Muscle of leg (tissue), 11 donors: ENCODE measurements around the gene TRDN. TPM values are rescaled to one million over a fixed set of nuclear protein-coding genes. Genes with fewer than 3 reads are reported as not detected.
"Not testable (repeated sequence)": the region's sequence is repeated elsewhere in the genome, so short reads cannot be mapped to it uniquely, and the experiment has no call there.

ENCODE experiments used
- DNase-seq: peaks from one replicate; pipeline ENCODE4 v3.0.0; 2013
- H3K27ac ChIP-seq: one replicate; pipeline ENCODE4 v1.5.1; 2013; ENCODE audit warnings: mild to moderate bottlenecking, low read length, control low read depth
- H3K27me3 ChIP-seq: one replicate; pipeline ENCODE4 v1.6.1; 2013; ENCODE audit warnings: low read length; ENCODE audit not compliant: control insufficient read depth, insufficient read depth
- H3K36me3 ChIP-seq: one replicate; pipeline ENCODE4 v1.6.1; 2013; ENCODE audit warnings: low read length; ENCODE audit not compliant: control insufficient read depth, insufficient read depth
- H3K4me1 ChIP-seq: one replicate; pipeline ENCODE4 v1.6.1; 2013; ENCODE audit warnings: low read length; ENCODE audit not compliant: control insufficient read depth, insufficient read depth
- H3K4me3 ChIP-seq: one replicate; pipeline ENCODE4 v1.5.1; 2013; ENCODE audit warnings: low read length, control low read depth
- H3K9me3 ChIP-seq: replicated peaks from 2 replicates; pipeline ENCODE4 v1.6.1; 2013; ENCODE audit warnings: low read depth, low read length; ENCODE audit not compliant: control insufficient read depth
- WGBS: methylation state at CpG from one replicate; pipeline ENCODE4 v1.1.5; 2013; ENCODE audit warnings: missing lambda C conversion rate; ENCODE audit not compliant: insufficient coverage; 5-methylcytosine and 5-hydroxymethylcytosine counted together
- polyA plus RNA-seq, 8 donors: library from polyadenylated mRNA; unstranded; fragments of 120-200 nt; gene quantifications; one replicate each; pipeline versions ENCODE4 v1.2.1 to v1.2.3, GENCODE V29; 2013; ENCODE audit warnings: inconsistent platforms in 1 of 8, low replicate concordance in 1 of 8; ENCODE audit not compliant: insufficient read length in 8 of 8, insufficient read depth in 1 of 8
- total RNA-seq: library from RNA; stranded (reverse); fragments of 120-200 nt; gene quantifications from one replicate; pipeline ENCODE4 v1.2.4, GENCODE V29; 2013

TRDN gene
- total and polyA plus RNA-seq, 9 donors = 97.2 to 223 (median 169) TPM

DNA sequence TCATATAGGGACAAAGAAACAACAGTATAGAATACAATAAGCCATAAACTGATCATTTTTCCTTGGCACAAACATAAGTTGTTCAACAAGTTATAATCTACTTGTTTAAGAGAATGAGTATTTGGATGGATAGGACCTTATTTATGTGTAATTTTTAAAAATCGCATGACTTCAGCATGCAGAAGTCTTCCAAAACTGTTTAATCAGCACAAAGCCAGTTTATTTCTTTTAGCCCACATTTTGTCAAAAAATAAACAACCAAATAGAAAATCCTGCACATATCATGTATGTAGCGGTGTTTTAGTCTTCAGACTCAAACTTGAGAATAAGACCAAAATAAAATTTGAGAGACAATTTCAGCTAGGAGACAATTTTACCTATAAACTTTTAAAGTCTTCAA is 304.7 kb downstream of the TRDN start:
- Histone ChIP-seq H3K4me3 (no peak overlapping the region), H3K4me1 (no peaks in the 10 kb centered on the region), H3K9me3 (no peaks in the 10 kb centered on the region), H3K27me3 (no peaks in the 10 kb centered on the region), H3K36me3 (no peaks in the 10 kb centered on the region), H3K27ac (no peak overlapping the region)
- no CpG with 5 or more reads among the region's 2 CpGs for WGBS
- no peak for DNase-seq

DNA sequence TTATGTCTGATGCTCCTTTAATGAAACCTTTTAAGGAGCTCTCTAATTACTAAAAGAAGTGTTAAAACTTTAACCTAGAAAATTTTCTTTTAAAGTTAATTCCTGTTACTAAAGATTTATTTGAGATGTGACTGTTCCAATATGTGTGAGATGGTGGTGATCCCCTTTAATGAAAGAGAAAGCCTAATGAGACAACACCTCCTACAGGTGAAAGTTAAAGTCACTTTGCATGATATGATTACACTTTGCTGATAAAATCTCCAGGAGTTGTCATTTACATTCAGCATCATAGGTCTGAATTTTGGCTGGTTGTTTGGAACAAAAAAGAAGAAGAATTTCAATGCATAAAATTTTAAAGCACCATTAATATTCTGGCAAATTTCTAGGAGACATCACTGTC is 307.4 kb downstream of the TRDN start:
- H3K9me3 ChIP-seq = no peaks in the 10 kb centered on the region
- no peak overlapping the region for H3K27ac ChIP-seq
- H3K4me3 ChIP-seq = no peak overlapping the region
- H3K27me3 ChIP-seq = no peaks in the 10 kb centered on the region
- DNase-seq = no peak
- no peaks in the 10 kb centered on the region for H3K4me1 ChIP-seq
- no peaks in the 10 kb centered on the region for H3K36me3 ChIP-seq

DNA sequence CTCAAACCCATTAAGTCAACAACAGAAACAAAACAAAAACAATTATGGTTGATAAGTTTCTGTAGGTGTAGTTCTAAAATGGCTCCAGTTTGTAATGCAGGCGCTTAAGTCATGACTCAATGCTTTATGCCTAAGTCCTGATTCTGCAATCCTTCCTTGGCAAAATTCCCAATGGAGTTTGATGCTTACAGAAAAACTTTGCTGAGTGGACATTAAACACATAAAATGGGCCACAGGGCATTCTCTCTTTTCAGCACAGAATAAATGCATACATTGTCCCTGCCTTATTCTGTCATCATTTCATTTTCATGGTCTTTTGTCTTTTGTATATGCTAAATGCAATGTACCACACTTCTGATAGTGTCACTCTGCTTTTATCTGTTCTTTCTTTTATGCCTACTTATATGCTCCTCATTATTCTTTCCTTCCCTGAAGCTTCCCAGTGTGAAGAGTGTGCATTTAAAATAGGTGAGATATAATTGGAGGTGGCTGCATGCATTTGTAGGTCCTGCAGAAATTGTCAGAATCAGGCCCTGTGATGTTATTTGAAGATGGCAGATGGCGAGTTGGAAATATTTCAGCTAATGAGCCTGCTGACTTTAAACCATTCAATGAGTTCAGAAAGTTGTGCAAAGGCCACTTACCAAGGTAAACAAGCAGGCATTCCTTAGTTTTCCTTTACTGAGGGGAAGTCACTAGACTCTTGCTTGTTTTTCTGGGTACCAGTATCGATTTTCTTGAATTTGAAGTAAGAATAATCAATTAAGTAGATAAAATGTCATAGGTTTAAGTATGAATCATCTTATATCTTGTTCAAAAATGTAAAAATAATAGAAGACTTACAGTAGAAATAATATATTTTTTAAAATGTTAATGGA is 313.1 kb downstream of the TRDN start:
- peak; percentile 5 for DNase-seq
- Histone ChIP-seq H3K4me3 (no peak overlapping the region), H3K36me3 (no peaks in the 10 kb centered on the region), H3K27me3 (no peaks in the 10 kb centered on the region), H3K9me3 (no peaks in the 10 kb centered on the region), H3K27ac (no peak overlapping the region), H3K4me1 (no peaks in the 10 kb centered on the region)
- WGBS = no CpG with 5 or more reads among the region's 3 CpGs

DNA sequence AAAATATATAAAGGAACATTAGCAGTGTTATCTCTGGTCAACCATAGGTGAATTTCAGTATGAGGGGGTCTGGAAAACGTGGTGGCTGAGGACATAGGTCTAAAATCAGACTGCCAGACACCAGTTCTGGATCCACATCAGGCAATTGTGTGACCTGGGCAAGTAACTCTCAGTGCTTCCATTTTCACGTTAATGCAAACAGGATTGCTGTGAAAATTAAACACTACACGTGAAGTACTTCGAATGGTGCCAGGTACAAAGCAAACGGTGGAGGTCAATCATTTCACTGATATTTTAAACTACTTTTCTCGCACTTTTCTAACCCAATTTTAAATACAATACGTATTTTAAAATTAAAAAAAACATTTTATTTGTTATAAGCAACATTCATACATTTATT is 315.7 kb downstream of the TRDN start:
- Histone ChIP-seq H3K27ac (no peak overlapping the region), H3K27me3 (no peaks in the 10 kb centered on the region), H3K36me3 (no peaks in the 10 kb centered on the region), H3K4me1 (no peaks in the 10 kb centered on the region), H3K9me3 (no peaks in the 10 kb centered on the region), H3K4me3 (no peak overlapping the region)
- WGBS = 79% methylated on average over 4 of the region's 7 CpGs
- no peak for DNase-seq

DNA sequence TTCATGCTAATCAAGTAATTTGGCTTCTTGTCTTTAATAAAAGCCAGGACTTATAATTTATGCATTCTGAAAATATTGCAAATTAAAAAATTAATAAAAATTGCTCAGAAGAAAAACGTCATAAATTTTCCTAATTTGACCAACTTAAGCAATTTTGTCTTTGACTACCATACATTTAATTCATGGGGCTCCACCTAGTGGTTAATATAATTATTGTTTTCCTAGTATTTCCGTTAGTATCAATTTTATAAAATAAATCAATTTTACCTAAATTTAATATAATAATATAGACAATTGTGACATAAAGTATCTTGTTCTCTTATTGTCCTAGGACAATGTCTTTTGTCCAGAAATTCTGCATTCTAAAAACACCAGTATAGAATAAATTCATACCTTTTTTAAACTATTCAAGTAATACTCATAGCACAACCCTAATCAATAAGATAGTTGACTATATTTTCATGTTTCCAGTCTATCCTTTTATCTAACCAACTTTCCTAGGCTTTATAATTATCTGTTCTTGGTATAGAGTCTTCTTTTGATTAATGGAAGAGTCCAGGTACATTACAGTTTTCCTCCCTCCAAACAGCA is 319.9 kb downstream of the TRDN start:
- no peaks in the 10 kb centered on the region for H3K4me1 ChIP-seq
- no peaks in the 10 kb centered on the region for H3K9me3 ChIP-seq
- no peaks in the 10 kb centered on the region for H3K27me3 ChIP-seq
- H3K4me3 ChIP-seq = no peak overlapping the region
- WGBS = no CpG with 5 or more reads among the region's 2 CpGs
- no peaks in the 10 kb centered on the region for H3K36me3 ChIP-seq
- DNase-seq = peak; percentile 9
- no peak overlapping the region for H3K27ac ChIP-seq

DNA sequence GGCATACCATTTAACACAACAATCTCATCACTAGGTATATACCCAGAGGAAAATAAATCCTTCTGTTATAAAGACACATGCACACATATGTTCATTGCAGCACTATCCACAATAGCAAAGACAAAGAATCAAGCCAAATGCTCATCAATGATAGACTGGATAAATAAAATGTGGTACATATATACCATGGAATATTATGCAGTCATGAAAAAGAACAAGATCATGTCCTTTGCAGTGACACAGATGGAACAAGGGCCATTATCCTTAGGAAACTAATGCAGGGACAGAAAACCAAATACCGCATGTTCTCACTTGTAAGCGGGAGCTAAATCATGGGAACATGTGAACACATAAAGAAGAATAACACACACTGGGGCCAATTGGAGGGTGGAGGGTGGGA is 322.3 kb downstream of the TRDN start:
- H3K4me1 ChIP-seq, H3K9me3 ChIP-seq, H3K27ac ChIP-seq, H3K36me3 ChIP-seq, H3K27me3 ChIP-seq, DNase-seq, H3K4me3 ChIP-seq: not testable (repeated sequence)
- WGBS = no CpG with 5 or more reads among the region's 2 CpGs

DNA sequence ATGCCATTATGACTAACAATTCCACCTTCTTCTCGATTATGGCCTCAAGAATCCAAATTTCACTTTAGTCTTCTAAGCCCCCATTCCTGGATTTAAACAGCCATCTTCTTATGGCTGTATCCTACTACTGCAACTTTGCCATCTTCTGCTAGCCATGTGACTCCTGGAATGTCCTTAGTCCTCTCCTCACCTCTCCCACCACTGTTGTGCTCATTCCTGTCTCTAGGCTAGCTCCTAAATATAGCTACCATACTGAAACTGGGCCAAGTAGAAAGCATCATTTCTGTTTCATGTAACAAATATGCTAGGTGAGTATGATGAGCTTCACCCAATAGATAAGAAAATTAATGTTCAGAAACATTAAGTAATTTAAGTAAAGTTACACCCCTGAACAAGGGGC is 327.6 kb downstream of the TRDN start:
- Histone ChIP-seq H3K27me3 (no peaks in the 10 kb centered on the region), H3K36me3 (no peaks in the 10 kb centered on the region), H3K4me3 (no peak overlapping the region), H3K4me1 (no peaks in the 10 kb centered on the region), H3K27ac (no peak overlapping the region), H3K9me3 (no peaks in the 10 kb centered on the region)
- 72% methylated on average over 1 of the region's 1 CpG for WGBS
- DNase-seq = no peak

DNA sequence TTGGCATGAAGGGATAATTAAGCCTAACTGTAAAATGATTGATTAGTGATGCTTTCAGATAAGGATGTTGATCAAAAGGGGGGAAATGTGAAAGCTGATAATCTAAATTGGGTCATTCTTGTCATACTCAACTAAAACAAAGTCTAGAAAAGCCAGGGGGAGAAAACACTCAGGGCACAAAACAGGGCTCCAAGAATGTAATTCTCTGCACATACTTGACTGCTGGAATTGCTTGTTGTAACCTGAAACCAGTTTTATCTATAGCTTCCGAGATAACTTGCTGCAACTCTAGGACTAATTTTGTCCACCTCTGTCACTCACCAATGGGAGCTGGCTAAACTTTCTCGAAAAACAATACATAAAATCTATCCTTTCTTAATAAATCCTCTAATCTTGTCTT is 330.4 kb downstream of the TRDN start:
- H3K36me3 ChIP-seq = no peaks in the 10 kb centered on the region
- WGBS = 30% methylated on average over 2 of the region's 2 CpGs
- H3K4me1 ChIP-seq = no peaks in the 10 kb centered on the region
- H3K9me3 ChIP-seq = no peaks in the 10 kb centered on the region
- no peak overlapping the region for H3K27ac ChIP-seq
- no peaks in the 10 kb centered on the region for H3K27me3 ChIP-seq
- H3K4me3 ChIP-seq = no peak overlapping the region
- DNase-seq = no peak

DNA sequence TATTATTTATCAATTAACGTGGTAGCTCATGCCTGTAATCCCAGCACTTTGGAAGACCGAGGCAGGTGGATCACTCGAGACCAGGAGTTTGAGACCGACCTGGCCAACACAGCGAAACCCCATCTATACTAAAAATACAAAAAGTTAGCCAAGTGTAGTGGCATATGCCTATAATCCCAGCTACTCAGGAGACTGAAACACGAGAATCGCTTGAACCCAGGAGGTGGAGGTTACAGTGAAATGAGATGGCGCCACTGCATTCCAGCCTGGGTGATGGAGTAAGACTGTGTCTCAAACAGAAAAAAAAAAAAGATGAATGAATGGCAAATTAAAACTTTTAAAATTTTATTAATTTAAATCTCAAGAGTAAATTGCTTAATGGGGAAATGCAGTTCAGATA is 341.1 kb downstream of the TRDN start:
- H3K4me3 ChIP-seq = no peak overlapping the region
- WGBS = 80% methylated on average over 3 of the region's 8 CpGs
- H3K4me1 ChIP-seq = no peaks in the 10 kb centered on the region
- H3K27ac ChIP-seq = no peak overlapping the region
- no peaks in the 10 kb centered on the region for H3K27me3 ChIP-seq
- no peak for DNase-seq
- H3K36me3 ChIP-seq = no peaks in the 10 kb centered on the region
- H3K9me3 ChIP-seq = no peaks in the 10 kb centered on the region

DNA sequence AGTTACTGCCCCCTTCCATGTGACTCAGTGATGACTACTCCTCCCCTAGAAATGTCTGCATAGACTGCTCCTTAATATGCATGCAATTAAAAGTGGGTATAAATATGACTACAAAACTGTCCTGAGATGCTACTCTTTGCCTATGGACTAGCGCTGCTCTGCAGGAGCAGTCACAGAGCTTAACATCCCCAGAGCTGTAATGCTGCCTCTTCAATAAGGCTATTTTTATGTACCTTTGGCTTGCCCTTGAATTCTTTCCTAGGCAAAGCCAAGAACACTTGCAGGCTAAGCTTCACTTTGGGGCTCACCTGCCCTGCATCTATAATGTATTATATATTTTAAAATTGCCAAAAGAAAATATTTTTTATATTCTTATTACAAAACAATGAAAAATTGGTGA is 341.6 kb downstream of the TRDN start:
- Histone ChIP-seq H3K36me3 (no peaks in the 10 kb centered on the region), H3K27me3 (no peaks in the 10 kb centered on the region), H3K4me1 (no peaks in the 10 kb centered on the region), H3K4me3 (no peak overlapping the region), H3K27ac (no peak overlapping the region), H3K9me3 (no peaks in the 10 kb centered on the region)
- DNase-seq = no peak
- 100% methylated on average over 1 of the region's 1 CpG for WGBS
